ENCODE results near the gene OSBPL6. TPM values are rescaled to one million over a fixed set of nuclear protein-coding genes. Genes with fewer than 3 reads are reported as not detected.
"Not testable (repeated sequence)": the region's sequence is repeated elsewhere in the genome, so short reads cannot be mapped to it uniquely, and the experiment has no call there.

OSBPL6 gene
- total RNA-seq, 1 experiment from 2014 or later: 3.1 TPM

DNA sequence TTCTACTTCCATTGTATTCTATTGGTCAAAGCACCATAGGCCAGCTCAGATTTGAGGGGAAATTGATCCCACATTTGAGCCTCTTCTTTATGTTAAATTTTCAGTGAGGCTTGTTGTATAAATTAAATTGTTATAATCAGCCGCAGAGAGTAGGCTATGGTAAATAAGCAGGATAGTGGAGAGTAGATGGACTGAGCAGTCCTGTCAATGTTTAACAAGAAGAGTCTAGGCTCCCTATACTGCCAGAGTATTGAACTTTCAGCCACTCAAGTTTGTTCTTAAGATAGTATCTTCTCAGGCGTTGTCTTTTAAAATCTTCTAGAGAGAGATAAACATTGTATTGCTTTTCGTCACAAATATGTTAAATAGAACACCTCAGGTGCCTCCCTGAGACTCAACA, 155.7 kb downstream of the OSBPL6 start:
- no peak for DNase-seq (ENCODE audit: low spot score)

- not testable (repeated sequence) for DNase-seq (ENCODE audit: low spot score)
These were observed 163.4 kb downstream of the OSBPL6 start for GRCh38 chr2:178357704-178358103.

GRCh38 chr2:178359192-178359912, 165.0 kb downstream of the OSBPL6 start:
- DNase-seq (ENCODE audit: low spot score): no peak

DNA sequence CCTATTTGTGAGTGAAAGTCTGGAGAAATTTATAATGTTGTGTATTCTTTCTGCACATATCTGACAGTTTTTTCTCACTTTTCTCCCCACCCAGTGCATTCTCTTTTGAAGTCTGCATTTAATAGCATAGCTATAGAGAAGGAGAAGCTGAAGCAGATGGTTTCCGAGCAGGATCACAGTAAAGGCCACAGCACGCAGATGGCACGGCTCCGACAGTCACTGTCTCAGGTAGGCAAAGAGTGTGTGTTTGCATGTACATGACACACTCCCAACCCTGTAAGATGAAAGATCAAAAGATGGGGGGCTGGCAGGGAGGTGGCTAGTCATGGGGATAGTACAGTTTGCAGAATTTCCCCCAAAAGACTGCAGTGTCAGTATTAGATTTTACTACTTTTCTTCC, 167.3 kb downstream of the OSBPL6 start:
- DNase-seq (ENCODE audit: low spot score): no peak

DNA sequence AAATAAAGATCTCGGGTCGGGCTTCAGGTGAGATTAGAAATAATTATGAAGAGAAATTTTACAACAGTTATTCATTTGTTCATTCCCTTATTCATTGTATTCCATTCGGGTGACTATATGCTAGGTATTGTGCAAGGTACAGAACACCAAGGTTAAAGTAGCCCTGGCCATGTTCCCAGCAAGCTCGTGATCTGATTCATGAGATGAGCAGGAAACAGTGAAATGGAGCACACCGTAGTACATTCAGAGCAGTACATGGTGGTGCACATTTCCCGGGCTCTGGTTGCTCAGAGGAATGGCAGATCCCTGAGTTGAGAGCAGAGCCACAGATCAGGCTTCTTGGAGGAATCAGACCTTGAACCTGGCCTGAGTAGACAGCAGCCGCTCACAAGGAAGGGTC, 168.9 kb downstream of the OSBPL6 start:
- DNase-seq (ENCODE audit: low spot score): peak; percentile 10

DNA sequence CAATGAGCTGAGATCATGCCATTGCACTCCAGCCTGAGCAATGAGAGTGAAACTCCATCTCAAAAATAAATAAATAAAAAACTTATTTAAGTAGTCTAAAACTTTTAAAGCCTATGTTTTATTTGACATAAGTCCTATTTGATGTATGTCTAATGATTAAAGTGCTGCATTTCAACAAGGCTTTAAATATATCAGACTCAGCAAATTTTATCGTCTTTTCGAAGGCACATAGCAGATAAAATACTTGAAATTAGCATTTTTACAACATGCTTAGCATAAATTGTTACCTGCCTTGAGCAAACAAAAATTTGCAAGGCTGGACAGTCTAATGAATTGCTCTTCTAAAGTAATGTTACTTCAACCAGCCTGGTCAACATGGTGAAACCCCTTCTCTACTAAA, 170.8 kb downstream of the OSBPL6 start:
- DNase-seq (ENCODE audit: low spot score): no peak

- no peak for DNase-seq (ENCODE audit: low spot score)
These were observed 172.1 kb downstream of the OSBPL6 start for GRCh38 chr2:178366412-178366811.

DNA sequence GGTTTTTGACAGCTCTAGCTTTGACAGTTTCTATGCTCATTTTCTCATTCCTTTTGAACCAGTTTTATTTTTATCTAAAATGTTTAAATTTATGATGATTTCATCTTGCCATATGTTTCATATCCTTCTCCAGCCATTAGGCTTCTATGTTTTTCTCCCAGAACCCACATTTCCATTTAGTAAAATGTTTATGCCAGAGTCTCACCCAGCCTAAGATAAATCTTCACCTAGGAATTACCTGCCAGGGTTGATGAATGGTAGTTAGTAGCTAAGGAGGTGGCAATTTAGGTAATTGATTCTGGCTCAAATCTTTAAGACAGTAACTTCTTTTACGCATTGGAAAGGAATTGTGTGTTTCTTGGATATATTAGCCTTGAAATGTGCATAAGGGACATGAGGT, 173.0 kb downstream of the OSBPL6 start:
- DNase-seq (ENCODE audit: low spot score): no peak

DNA sequence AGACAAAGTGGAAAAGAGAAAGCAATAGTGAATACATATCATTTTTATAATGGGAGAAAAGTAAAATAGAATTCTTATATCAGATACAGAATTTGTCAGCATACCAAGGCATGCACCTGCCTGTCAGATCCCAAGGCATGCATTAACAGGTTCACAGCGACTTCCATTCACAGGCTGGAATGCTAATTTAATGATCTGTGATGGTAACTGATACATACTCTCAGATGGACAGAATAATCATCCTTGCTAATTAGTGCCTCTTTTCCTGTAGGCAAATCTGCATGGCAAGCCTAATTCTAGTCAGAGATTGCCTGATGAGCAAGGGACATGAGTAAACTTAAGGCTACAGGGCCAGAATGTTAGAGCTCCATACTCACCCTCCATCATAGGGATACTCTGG, 180.6 kb downstream of the OSBPL6 start:
- no peak for DNase-seq (ENCODE audit: low spot score)

GRCh38 chr2:178377046-178377445, 182.7 kb downstream of the OSBPL6 start:
- no peak for DNase-seq (ENCODE audit: low spot score)

DNA sequence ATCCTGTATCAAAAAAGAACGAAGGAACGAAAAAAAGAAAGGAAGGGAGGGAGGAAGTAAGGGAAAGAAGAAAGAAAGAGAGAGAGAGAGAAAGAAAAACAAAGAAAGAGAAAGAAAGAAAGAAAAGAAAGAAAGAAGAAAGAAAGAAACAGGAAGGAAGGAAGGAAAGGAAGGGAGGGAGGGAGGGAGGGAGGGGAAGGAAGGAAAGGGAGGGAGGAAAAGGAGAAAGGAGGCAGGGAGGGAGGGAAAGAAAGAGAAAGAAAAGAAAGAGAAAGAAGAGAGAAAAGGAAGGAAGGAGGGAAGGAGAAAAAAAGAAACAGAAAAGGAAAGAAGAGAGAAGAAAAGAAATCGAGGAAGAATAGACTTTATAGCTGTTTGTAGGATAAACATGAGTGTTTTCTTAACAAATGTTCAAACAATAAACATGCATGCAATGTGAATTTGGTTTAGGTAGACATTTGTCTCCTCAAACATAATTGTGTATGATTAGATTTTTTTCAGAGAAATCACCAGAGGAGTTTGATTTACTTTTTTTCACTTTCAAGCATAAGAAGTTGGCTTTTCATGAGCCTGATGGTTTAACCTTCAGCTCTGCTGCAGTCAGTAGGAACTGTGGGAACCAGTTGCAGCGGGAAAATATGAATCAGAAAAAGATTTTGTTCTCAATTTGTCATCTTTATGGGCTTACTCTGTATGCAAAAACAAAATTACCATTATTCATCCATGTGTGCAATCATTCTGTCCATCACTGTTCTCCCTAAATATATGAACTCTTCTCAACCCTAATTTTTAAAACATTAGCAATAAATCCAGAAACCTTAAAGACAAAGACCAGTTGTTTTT, 185.1 kb downstream of the OSBPL6 start:
- no peak for DNase-seq (ENCODE audit: low spot score)

- DNase-seq (ENCODE audit: low spot score): no peak
These were observed 186.5 kb downstream of the OSBPL6 start for GRCh38 chr2:178380763-178381162.

- DNase-seq (ENCODE audit: low spot score): no peak
These were observed 189.4 kb downstream of the OSBPL6 start for GRCh38 chr2:178383718-178384117.

- DNase-seq (ENCODE audit: low spot score): no peak
These were observed 191.4 kb downstream of the OSBPL6 start for GRCh38 chr2:178385595-178386148.

DNA sequence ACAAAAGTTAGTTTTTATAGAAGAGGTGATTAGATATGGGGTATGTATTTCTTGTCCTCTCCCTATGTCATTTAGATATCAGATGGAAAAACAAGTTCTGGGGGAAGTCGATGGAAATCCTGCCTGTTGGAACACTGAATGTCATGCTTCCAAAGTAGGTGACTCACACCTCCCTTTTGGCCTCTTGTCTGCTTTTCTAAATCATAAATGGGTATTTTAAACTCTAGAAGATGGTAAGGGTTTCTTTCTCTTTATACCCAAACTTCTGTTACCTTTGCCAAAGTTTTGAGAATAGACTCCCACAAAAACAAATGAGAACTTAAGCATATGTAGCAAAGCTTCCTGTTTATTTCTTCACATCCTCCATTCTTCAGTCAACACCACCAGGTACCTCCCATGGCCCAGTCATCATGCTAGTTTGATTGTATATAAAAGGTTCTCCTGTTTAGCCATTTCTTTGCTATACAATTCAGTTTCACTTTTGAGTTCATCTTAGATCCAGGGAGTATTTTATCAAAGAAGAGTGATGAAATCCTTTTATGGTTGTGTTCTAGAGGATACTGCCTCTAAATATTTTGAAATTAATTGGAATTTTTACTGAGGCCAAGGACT, 192.8 kb downstream of the OSBPL6 start:
- no peak for DNase-seq (ENCODE audit: low spot score)

DNA sequence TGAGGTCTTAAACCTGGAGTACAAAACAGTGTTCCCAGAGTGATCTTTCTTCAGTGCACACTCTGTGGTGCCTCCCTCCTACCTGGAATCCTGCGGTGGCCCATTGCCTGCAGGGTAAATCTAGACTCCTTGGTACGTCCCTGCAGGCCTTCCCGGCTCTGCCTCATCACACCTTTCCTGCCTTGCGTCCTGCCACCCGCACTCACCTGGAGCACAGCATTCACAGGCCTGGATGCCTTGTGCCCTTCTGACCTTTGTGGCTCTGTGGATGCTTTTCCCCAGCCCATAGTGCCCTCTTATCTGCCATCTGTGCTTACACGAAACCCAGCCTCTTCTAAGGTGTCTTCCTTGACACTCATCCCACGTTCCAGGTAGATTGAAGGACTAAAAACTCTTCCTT, 194.0 kb downstream of the OSBPL6 start:
- no peak for DNase-seq (ENCODE audit: low spot score)

DNA sequence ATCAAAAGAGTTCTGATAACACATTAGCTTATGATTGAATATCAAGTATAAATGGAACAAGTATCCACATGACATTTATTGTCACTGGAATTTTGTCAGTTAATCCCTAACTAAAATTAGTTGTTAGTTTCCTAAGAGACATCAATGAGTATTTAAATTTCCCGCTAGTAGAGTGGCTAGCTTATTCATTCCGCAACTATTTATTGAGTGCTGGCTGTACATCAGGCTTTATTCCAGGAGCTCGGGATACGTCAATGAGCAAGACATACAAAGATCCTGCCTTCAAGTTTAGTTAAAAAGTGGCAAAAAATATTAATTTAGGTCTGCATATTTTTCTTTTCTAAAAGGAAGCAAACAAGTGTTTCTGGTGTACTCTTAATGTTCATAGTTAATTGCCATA, 197.4 kb downstream of the OSBPL6 start:
- no peak for DNase-seq (ENCODE audit: low spot score)

DNA sequence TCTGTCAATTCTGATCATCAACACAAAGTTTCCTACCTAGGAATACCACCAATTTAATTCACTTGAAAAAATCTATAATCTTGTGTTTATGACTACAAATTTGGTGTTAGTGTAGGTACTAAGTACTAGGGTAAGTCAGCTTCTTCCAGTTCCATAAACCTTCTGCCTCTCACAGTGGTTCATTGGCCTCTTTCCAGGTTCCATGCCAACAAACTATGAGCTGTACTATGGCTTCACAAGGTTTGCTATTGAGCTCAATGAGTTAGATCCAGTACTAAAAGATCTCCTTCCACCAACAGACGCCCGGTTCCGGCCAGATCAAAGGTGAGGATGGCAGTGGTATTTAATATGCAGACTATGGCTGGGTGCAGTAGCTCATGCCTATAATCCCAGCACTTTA, 197.9 kb downstream of the OSBPL6 start:
- no peak for DNase-seq (ENCODE audit: low spot score)

GRCh38 chr2:178394859-178395258, 200.5 kb downstream of the OSBPL6 start:
- DNase-seq (ENCODE audit: low spot score): no peak

GRCh38 chr2:178395295-178395694, 201.0 kb downstream of the OSBPL6 start:
- DNase-seq (ENCODE audit: low spot score): no peak

DNA sequence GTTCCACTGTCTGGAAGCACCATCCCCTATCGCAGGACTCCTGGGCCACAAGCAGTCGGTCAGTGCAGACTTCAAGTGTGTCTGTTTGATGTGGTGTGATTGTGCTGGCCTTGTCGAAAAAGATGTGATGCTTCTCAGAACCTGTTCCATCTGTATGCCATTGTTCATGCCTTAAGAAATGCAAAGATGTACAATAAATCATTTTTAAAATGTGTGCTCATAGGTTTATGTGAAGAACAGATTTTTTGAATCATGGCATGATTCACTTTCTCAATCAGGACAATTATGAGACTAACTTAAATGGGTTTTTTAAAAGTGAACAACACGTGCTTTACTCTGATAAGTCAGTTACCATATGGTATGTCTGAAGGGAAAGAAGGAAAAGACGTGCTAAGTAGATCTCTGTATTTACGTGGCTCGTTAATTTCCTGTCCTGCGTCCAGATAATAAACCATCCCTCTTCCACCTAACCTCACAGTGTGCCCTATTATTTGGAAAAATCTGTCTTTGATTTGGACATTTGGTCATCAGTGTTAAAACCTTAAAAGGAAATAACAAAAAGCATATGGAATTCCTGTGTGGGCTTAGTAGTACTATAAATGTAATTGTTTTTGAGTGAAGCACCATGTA, 201.7 kb downstream of the OSBPL6 start:
- DNase-seq (ENCODE audit: low spot score): no peak

GRCh38 chr2:178397002-178397605, 202.8 kb downstream of the OSBPL6 start:
- peak; percentile 62 for DNase-seq (ENCODE audit: low spot score)

All from A172 (cell line).